WTC11 (cell line): ENCODE data around the gene PHPT1. TPM values are rescaled to one million over a fixed set of nuclear protein-coding genes. Genes with fewer than 3 reads are reported as not detected.

Experiments
- ATAC-seq: fragments of 200-7000 bp; cut with Tn5 transposase; 2 replicates; pipeline ENCODE4 v1.10.0; 2021; ENCODE audit warnings: mild to moderate bottlenecking, moderate library complexity
- CTCF ChIA-PET: fragments of 300-600 bp; sonication (Branson Sonifier 250); formaldehyde crosslinking; loops from one replicate; lab custom pipeline; 2021; ENCODE audit warnings: antibody characterized with exemption; lab: Charles Lee
- POLR2A ChIA-PET: fragments of 350-600 bp; sonication (Branson Sonifier 250); formaldehyde crosslinking; loops from one replicate; lab custom pipeline; 2021; ENCODE audit warnings: antibody characterized with exemption; lab: Charles Lee
- DNase-seq: peaks from one replicate; pipeline ENCODE4 v3.0.0; 2021; ENCODE audit warnings: low spot score
- H3K27ac Mint-ChIP-seq: 2 replicates; pipeline ENCODE4 v1.8.0; 2021; ENCODE audit warnings: mixed read lengths
- H3K27me3 Mint-ChIP-seq: 2 replicates; pipeline ENCODE4 v1.8.0; 2021; ENCODE audit warnings: low read depth, mild to moderate bottlenecking, moderate library complexity, mixed read lengths
- H3K36me3 Mint-ChIP-seq: 2 replicates; pipeline ENCODE4 v1.8.0; 2021; ENCODE audit warnings: mixed read lengths
- H3K4me1 Mint-ChIP-seq: 2 replicates; pipeline ENCODE4 v1.8.0; 2022; ENCODE audit warnings: mixed read lengths
- H3K4me3 Mint-ChIP-seq: 2 replicates; pipeline ENCODE4 v1.8.0; 2021; ENCODE audit warnings: mild to moderate bottlenecking, moderate library complexity, mixed read lengths
- H3K9me3 Mint-ChIP-seq: 2 replicates; pipeline ENCODE4 v1.8.0; 2021; ENCODE audit warnings: mixed read lengths
- AFF4 ChIP-seq: sonication (generic); formaldehyde crosslinking; IDR thresholded peaks from 2 replicates; pipeline ENCODE4 v1.8.1; 2023; ENCODE audit warnings: mild to moderate bottlenecking, missing genetic modification reagents, borderline replicate concordance
- CTCF ChIP-seq: fragments of 200-600 bp; IDR thresholded peaks from 2 replicates; pipeline ENCODE4 v1.8.0; 2022; ENCODE audit warnings: antibody characterized with exemption
- ELF4 ChIP-seq: sonication (generic); formaldehyde crosslinking; IDR thresholded peaks from 2 replicates; pipeline ENCODE4 v1.8.1; 2022; ENCODE audit warnings: low read depth, mild to moderate bottlenecking, moderate library complexity, missing genetic modification reagents
- ETV6 ChIP-seq: sonication (generic); formaldehyde crosslinking; IDR thresholded peaks from 2 replicates; pipeline ENCODE4 v1.8.1; 2022; ENCODE audit warnings: mild to moderate bottlenecking, missing genetic modification reagents
- FOXP4 ChIP-seq: sonication (generic); formaldehyde crosslinking; IDR thresholded peaks from 2 replicates; pipeline ENCODE4 v1.8.0; 2022; ENCODE audit warnings: mild to moderate bottlenecking, missing genetic modification reagents
- MAX ChIP-seq: sonication (generic); formaldehyde crosslinking; IDR thresholded peaks from 2 replicates; pipeline ENCODE4 v1.8.0; 2022; ENCODE audit warnings: mild to moderate bottlenecking, missing genetic modification reagents
- NFYB ChIP-seq: sonication (generic); formaldehyde crosslinking; conservative IDR thresholded peaks from 2 replicates; pipeline ENCODE4 v1.8.0; 2022; ENCODE audit warnings: low read depth, missing genetic modification reagents
- PRRX2 ChIP-seq: fragments of 250-450 bp; sonication (Bioruptor Pico); IDR thresholded peaks from 2 replicates; pipeline ENCODE4 v1.8.0; 2021; ENCODE audit warnings: mild to moderate bottlenecking
- SMAD4 ChIP-seq: sonication (generic); formaldehyde crosslinking; IDR thresholded peaks from 2 replicates; pipeline ENCODE4 v1.8.0; 2022; ENCODE audit warnings: mild to moderate bottlenecking, missing genetic modification reagents
- SP1 ChIP-seq: sonication (generic); formaldehyde crosslinking; conservative IDR thresholded peaks from 2 replicates; pipeline ENCODE4 v1.8.1; 2022; ENCODE audit warnings: missing genetic modification reagents
- TEAD4 ChIP-seq: sonication (generic); formaldehyde crosslinking; IDR thresholded peaks from 2 replicates; pipeline ENCODE4 v1.8.0; 2022; ENCODE audit warnings: mild to moderate bottlenecking, missing genetic modification reagents
- ZNF317 ChIP-seq: sonication (generic); formaldehyde crosslinking; IDR thresholded peaks from 2 replicates; pipeline ENCODE4 v1.8.1; 2023; ENCODE audit warnings: low read depth, mild to moderate bottlenecking, moderate library complexity, missing genetic modification reagents, borderline replicate concordance
- ZNF396 ChIP-seq: fragments of 250-450 bp; sonication (Bioruptor Pico); IDR thresholded peaks from 2 replicates; pipeline ENCODE4 v1.8.0; 2021; ENCODE audit warnings: mild to moderate bottlenecking, moderate library complexity, borderline replicate concordance
- ZNF416 ChIP-seq: fragments of 250-450 bp; sonication (Bioruptor Pico); IDR thresholded peaks from 2 replicates; pipeline ENCODE4 v1.9.0; 2021; ENCODE audit warnings: mild to moderate bottlenecking, inconsistent platforms
- ZNF425 ChIP-seq: fragments of 250-450 bp; sonication (Bioruptor Pico); conservative IDR thresholded peaks from 2 replicates; pipeline ENCODE4 v1.9.0; 2021; ENCODE audit warnings: mild to moderate bottlenecking
- ZNF671 ChIP-seq: fragments of 250-450 bp; sonication (Bioruptor Pico); IDR thresholded peaks from 2 replicates; pipeline ENCODE4 v1.8.0; 2021; ENCODE audit warnings: mild to moderate bottlenecking
- total RNA-seq: library from RNA; stranded (reverse); gene quantifications from 3 replicates; pipeline ENCODE4 v1.2.3, GENCODE V29; 2021

Gene PHPT1
- total RNA-seq, 1 experiment from 2014 or later, result 138 TPM

- TF ChIP-seq CTCF (no peak), ZNF396 (no peak)
Observed at GRCh38 chr9:136889858-136890257, 40.6 kb downstream of the PHPT1 start (continued).

GRCh38 chr9:136890661-136891060 is 41.5 kb downstream of the PHPT1 start:
- ATAC-seq, result no peak
- Mint-ChIP-seq H3K27me3 (no peaks in the 10 kb centered on the region), H3K4me3 (no peak overlapping the region), H3K9me3 (no peaks in the 10 kb centered on the region), H3K27ac (no peak overlapping the region), H3K36me3 (peaks cover 18% of the 10 kb centered on the region), H3K4me1 (peaks cover 7% of the 10 kb centered on the region)
- TF ChIP-seq TEAD4 (CRISPR knock-in tag) (no peak), ZNF671 (CRISPR knock-in tag) (no peak), ELF4 (no peak), ZNF425 (CRISPR knock-in tag) (no peak), NFYB (CRISPR knock-in tag) (no peak), ETV6 (no peak), MAX (no peak), FOXP4 (CRISPR knock-in tag) (no peak)
- ChIA-PET POLR2A (no interaction called here), CTCF (no interaction called here)
- no peak for DNase-seq

GRCh38 chr9:136896027-136896426 is 46.8 kb downstream of the PHPT1 start:
- Mint-ChIP-seq H3K4me3 (no peak overlapping the region), H3K36me3 (peaks cover 33% of the 10 kb centered on the region), H3K27me3 (no peaks in the 10 kb centered on the region), H3K4me1 (no peaks in the 10 kb centered on the region), H3K9me3 (no peaks in the 10 kb centered on the region), H3K27ac (peak overlapping the region; percentile 65; the same call in 1 of the 2 replicates)
- ATAC-seq (no peak), DNase-seq (no peak)
- CTCF ChIA-PET, result interaction anchor here (0.7 kb wide), 1 partner anchor 326 kb away, joined by 3 read pairs; no protein-coding TSS in a partner anchor
- POLR2A ChIA-PET, result no interaction called here
- no peak for TF ChIP-seq PRRX2 (CRISPR knock-in tag)
- no peak for TF ChIP-seq SMAD4 (CRISPR knock-in tag)
- no peak for TF ChIP-seq ZNF317 (CRISPR knock-in tag)
- TF ChIP-seq SP1 (CRISPR knock-in tag), result no peak
- TF ChIP-seq ZNF416 (CRISPR knock-in tag), result no peak
- TF ChIP-seq AFF4 (CRISPR knock-in tag), result no peak
